Stimulated activated CD8-positive, alpha-beta memory T cell treated with anti-CD3 and anti-CD28 coated beads, Interleukin-4, amount 100 ng/mL, for 4 hours (primary cell): ENCODE data around the gene CRACR2B.

Source experiments
- DNase-seq, 2 donors: peaks; one replicate each; pipeline ENCODE4 v3.0.0-alpha.2; 2020; ENCODE audit warnings: low read depth in 2 of 2, low spot score in 1 of 2

CRACR2B gene

DNA sequence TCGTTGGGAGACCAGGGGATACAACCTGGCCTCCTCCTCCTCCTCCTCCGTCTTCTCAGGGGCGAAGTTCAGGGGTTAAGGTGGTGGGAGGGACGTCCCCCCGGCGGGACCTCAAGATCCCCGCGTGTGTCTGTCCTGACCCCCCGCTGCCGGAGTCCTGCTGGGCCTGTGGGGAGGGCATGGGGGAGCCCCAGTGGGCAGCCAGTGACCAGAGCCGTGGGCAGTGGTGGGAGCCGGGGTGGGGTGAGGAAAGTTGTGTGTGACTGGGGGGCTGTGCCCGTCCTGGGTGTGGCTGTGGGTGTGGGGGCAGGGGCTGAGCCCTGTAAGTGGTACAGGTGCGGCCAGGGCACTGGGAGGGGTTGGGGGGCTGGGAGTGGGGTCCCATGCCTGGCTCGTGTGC lies 25.0 kb downstream of the CRACR2B start:
- DNase-seq = no peak

- DNase-seq = no peak
Observed at GRCh38 chr11:853682-854448, 26.1 kb downstream of the CRACR2B start.

GRCh38 chr11:854601-855329 lies 27.0 kb downstream of the CRACR2B start:
- DNase-seq = no peak

DNA sequence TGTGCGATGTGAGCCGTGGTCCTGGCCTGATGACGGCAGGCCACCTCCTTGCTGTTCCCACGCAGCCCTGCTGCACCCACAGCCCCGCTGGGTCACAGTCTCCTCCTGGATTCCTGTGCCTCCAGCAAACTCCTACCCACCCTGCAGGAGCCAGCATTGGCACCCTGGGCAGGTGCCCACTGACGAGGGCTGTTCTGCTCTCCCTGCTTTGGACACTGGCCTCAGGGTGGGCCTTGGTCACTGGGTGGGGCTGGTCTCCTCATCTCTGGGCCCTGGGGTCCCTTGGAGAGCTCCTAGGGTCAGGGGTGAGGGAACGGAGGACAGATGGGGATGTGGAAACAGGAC lies 27.6 kb downstream of the CRACR2B start:
- DNase-seq = no peak

- no peak for DNase-seq
Observed at GRCh38 chr11:855796-856195, 28.1 kb downstream of the CRACR2B start.

DNA sequence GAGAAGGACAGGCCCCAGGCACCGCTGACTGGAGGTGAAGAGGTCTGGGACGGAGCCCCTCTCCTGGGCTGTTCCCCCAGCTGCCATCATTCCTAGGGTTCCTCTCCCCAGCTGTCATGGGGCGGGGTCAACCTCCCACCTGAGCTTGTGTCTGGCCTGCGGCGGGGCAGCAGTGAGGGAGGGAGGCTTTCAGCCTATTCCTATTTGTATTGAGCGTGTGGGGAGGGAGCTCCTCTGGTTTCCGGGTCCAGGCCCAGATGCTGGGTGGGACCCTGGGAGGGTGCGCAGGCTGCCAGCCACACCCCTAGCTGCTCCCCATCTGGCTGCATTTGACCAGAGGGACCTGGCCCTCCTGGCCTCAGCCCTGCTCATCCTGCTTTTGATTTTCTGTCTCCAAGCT lies 28.7 kb downstream of the CRACR2B start:
- no peak for DNase-seq

GRCh38 chr11:858053-858761 lies 30.5 kb downstream of the CRACR2B start:
- no peak for DNase-seq

DNA sequence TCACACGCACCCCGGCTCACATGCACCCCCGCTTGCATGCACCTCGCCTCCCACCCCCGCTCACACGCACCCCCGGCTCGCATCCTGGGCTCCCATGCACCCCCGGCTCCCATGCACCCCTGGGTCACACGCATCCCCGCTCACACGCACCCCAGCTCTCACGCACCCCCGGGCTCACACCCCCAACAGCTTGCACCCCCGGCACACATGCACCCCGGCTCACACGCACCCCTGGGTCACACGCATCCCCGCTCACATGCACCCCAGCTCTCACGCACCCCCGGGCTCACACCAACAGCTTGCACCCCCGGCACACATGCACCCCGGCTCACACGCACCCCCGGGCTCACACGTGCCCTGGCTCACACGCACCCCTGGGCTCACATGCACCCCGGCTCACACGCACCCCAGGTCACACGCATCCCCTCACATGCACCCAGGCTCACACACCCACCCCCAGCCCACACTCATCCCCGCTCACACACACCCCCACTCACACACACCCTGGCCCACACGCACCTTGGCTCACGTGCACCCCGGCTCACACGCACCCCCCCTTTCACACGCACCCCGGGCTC lies 31.1 kb downstream of the CRACR2B start:
- DNase-seq = no peak

- no peak for DNase-seq
Observed at GRCh38 chr11:859394-860131, 31.8 kb downstream of the CRACR2B start.

DNA sequence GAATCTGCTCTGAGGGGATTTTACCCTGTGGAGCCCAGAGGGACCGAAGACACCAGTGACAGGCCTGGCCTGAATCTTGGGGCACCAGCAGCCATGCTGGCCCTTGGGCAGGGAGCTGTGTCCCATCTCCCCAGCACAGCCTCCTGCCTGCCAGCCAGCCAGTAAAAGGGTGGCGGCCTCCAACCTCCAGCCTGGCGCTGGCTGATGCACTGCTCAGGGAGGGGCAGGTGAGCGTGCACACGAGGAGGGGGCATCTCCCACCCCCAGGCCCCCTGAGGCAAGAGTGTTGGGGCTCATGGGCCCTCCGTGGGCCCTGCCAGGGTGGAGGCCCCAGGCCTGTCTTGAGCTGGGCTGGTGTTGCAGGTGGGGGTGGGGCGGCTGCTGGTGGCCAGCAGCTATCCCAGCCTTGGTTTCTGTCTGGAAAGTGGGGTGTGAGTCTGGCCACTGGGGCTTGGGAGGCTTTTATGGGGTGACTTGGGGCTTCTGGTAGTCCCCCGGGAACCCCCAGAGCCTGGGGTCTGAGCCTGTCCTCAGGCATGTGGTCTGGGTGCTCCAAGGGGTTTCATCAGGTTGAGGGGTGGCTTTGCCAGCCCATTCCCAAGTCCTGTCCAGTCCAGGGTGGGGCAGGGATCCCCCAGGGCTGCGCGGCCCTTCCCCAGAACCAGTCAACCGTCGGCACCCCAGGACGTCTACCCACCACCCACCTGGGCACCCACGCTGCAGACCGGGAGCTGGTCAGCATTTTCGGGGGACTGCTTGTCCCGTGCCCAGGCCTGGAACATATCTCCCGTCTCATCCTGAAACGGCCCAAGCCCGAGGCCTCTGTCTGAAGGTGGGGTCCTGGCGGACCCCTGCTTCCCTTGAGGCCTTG lies 32.8 kb downstream of the CRACR2B start:
- no peak for DNase-seq

DNA sequence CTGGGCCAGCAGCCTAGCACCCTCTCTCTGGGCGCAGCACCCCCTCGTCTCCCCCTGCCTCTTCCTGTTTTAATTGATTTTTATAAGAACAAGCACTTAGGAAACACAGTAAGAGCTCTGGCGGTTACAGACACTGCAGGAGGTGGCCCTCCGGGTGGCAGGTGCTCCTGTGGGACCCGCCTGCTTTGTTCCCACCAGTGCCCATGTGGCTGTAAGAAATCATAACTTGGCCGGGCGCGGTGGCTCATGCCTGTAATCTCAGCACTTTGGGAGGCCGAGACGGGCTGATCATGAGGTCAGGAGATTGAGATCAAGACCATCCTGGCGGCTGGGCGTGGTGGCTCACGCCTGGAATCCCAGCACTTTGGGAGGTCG lies 33.4 kb downstream of the CRACR2B start:
- no peak for DNase-seq

DNA sequence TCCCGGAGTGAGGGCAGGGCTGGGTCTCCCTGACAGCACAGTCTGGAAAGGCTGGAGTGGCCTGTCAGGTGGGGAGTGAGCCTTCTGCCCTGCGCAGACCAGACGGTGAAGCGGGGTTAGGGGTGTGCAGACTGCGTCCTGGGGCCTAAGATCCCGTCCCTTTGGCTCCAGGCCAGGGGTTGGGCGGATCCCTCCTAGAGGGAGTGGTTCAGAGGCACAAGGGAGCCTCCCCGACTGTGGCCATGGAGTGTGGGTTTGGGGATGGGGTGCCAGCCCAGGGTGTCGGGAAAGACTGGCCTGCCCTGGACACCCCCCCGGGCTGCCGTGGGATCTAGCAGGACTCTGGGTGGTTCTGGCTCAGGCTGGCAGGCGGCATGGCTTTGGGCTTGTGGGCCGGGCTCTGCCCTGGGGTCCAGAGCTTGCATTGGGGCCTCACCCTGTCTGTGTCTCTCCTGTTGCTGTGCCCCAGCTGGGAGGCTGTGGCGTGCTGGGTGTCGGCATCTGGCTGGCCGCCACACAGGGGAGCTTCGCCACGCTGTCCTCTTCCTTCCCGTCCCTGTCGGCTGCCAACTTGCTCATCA lies 34.5 kb downstream of the CRACR2B start:
- no peak for DNase-seq

GRCh38 chr11:862696-863022 lies 34.9 kb downstream of the CRACR2B start:
- DNase-seq = no peak

- DNase-seq = no peak
Observed at GRCh38 chr11:863023-863909, 35.5 kb downstream of the CRACR2B start.

DNA sequence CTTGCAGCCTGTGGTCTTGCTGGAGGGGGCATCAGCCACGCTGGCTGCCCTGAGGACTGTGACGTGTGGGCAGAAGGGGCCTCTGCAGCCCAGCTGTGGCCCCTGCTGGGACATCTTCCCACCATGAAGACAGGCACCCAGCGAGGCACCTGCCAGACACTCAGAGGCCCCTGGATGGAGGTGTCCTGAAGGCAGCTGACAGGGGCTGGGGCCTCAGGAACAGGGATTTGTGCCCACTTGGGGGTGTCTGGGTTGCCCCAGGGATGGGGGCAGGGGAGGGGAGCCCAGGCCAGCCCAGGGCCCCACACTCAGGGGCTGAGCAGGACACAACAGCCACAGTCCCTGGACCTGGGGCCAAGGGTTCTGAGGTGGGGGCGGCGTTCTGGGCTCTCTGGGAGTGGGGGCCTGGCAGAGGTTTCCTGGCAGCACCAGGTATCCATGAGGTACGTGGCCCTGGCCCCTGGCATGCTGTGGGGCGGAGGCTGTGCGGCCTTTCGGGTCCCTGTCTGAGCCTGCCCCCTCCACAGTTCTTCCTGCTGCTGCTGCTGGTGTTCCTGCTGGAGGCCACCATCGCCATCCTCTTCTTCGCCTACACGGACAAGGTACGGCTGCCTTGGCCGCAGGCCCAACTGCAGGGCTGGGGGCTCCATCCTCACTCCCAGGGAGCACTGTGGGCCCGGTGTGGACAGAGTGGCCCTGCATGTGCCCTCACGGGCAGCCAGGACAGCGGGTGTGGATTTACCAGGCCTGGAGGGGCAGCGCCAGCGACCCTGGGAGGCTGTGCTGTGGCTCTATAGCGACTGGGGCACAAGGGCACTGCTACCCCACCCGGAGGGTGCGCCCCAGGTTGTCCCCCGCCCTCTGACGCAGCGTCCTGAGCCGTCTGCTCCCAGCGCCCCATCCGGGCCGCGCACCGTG lies 36.5 kb downstream of the CRACR2B start:
- no peak for DNase-seq

- DNase-seq = no peak
Observed at GRCh38 chr11:864898-865297, 37.2 kb downstream of the CRACR2B start.

DNA sequence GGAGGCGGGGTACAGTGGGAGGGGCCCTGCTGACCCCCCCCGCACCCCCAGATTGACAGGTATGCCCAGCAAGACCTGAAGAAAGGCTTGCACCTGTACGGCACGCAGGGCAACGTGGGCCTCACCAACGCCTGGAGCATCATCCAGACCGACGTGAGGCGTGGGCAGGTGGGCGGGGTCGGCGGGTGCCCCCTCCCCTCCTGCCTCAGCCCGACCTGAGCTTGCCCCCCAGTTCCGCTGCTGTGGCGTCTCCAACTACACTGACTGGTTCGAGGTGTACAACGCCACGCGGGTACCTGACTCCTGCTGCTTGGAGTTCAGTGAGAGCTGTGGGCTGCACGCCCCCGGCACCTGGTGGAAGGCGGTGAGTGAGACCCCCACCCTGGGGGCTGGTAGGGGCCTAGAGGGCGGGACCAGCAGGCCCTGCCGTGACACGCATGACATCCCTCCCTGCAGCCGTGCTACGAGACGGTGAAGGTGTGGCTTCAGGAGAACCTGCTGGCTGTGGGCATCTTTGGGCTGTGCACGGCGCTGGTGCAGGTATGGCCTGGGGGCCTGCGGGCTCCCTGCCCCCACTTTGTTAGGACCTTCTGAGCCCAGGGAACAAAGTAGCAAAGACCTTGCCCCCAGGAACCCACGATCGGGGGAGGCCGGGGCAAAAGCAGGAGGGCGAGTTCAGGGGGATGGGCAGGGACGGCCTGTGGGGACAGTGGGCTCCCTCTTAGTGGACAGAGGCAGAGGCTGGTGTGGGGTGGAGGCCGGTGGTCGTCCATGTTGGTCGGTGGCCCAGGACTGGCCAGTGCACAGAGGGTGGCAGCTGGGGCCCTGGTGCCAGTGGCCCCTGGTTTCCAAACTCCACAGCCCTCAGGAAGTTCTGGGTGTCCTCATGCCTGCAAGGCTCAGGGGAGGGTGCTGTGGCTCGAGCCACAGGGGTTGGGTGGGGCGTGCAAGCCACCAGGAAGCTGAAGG lies 38.0 kb downstream of the CRACR2B start:
- no peak for DNase-seq
